Lower leg skin (tissue), 3 donors: Measurements from ENCODE around the gene MYADML2.

Experiments used
- POLR2A ChIP-seq, 2 donors: fragments of 450-650 bp; IDR thresholded peaks; one replicate each; pipeline ENCODE4 v1.6.1; 2016 to 2017; ENCODE audit warnings: antibody characterized with exemption in 2 of 2, mild to moderate bottlenecking in 1 of 2, moderate library complexity in 1 of 2
- TF ChIP-seq, protein P1 (sequence below), 3 donors: fragments of 450-650 bp; IDR thresholded peaks; one replicate each; pipeline ENCODE4 v1.5.1; 2016; ENCODE audit warnings: antibody characterized with exemption in 3 of 3, mild to moderate bottlenecking in 3 of 3, moderate library complexity in 2 of 3

DNA sequence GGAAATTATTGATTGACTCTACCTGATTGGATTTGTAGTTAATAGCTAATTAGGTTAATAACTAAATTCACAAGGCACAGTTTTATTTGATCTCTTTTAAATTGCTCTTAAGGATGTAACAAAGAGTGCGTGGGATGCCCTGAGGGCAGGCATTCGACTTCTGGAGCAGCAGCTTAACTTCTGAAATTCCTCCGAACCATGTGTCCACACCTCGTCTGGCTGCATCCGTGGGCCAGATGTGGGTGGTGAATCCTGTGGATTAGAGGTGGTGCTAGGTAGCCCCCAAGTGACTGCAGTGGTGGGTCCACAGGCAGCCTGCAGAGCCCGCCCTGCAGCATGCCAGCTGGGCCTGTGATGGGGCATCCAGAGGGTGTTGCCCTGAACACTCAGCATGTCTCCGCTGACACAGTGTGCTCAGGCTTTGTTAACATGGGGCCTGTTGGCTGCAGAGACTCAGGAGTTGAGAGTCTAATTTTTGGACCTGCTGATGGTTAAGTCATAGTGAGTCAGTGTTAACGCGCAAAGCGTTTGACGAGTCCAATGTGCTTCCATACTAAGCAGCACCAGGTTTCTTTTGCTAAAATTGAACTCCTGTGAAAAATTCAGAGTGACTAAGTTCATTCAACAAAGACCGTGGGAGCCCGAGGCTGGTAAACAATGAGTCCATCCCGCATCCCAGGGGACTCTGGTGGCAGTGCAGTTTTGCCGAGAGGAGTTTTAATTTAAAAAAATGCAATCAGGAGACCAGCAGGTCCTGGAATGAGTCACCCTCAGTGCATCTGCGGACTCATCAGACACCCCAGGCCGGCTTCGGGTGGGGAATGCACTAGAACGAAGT, 48.8 kb downstream of the MYADML2 start:
- TF ChIP-seq, protein P1, sequence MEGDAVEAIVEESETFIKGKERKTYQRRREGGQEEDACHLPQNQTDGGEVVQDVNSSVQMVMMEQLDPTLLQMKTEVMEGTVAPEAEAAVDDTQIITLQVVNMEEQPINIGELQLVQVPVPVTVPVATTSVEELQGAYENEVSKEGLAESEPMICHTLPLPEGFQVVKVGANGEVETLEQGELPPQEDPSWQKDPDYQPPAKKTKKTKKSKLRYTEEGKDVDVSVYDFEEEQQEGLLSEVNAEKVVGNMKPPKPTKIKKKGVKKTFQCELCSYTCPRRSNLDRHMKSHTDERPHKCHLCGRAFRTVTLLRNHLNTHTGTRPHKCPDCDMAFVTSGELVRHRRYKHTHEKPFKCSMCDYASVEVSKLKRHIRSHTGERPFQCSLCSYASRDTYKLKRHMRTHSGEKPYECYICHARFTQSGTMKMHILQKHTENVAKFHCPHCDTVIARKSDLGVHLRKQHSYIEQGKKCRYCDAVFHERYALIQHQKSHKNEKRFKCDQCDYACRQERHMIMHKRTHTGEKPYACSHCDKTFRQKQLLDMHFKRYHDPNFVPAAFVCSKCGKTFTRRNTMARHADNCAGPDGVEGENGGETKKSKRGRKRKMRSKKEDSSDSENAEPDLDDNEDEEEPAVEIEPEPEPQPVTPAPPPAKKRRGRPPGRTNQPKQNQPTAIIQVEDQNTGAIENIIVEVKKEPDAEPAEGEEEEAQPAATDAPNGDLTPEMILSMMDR (IDR thresholded peaks at IDR 0.05) = no peak
- TF ChIP-seq POLR2A (IDR thresholded peaks at IDR 0.05) = no peak
